Putamen (tissue), 1 donor: Measurements from ENCODE around the gene SIRT5.
A peak's percentile ranks its signal among the peaks of the same experiment; 100 is the strongest.

Experiments used
- DNase-seq: peaks from one replicate; pipeline ENCODE4 v3.0.0-alpha.2; 2016; ENCODE audit warnings: low spot score

SIRT5 gene

GRCh38 chr6:13553646-13554045 lies 20.8 kb upstream of the SIRT5 start:
- no peak for DNase-seq

DNA sequence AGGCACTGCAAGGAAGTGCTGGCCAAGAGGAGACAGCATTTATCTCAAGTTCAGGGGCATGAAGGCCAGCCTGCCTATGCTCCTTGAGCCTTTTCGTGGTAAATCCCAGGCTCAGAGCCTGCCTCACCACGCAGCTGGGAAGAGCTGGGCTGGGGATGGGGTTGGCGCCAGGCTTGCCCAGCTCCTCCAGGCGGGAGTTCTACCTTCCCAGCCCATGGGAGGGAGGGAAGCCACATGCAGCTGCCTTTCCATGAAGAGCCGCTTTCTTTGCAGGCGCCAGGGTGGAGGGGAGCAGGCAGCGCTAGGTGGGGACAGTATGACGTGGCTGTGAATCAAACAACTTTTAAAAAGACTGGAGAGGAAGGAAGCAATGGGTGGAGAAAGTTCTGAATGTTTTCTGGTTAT lies 19.5 kb upstream of the SIRT5 start:
- peak; percentile 50 for DNase-seq

- no peak for DNase-seq
Observed at GRCh38 chr6:13557841-13558240, 16.6 kb upstream of the SIRT5 start.

DNA sequence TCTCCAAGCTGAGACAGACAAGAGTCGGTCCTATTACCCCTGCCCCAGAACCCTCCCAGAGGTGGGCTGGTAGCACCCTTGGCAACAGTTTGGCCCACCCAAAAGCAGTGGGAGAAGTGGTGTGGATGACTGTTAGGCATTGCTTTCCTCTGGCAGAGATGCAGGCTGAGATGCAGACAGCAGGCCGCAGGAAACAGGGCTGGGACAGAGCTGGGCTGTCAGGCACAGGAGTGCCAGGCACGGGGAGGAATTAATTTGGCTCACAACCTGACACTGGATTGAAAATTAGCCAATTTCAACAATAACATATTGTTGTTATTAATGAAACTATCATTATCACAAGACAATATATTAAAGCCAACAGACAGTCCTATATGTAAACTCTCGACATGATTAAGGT lies 15.7 kb upstream of the SIRT5 start:
- no peak for DNase-seq

DNA sequence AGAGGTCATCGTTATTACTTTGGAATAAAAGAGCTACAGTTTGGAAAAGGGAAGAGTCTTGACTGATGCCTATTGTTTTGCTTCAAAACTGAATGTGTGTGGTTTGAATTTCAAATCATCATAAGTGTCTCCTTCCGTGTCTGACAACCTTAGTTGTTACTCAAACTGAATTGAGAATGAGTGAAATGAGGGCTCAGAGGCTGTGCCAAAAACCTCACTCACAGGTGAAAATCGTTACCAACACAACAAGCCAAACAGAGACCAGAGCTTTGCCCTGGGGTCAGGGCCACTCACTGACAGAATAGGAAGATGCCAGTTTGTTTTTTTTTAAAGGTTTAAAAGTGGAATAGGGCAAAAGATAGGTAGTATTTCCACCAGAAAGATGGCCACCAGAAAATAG lies 15.2 kb upstream of the SIRT5 start:
- DNase-seq: peak; percentile 41

- DNase-seq: no peak
Observed at GRCh38 chr6:13559968-13560650, 14.3 kb upstream of the SIRT5 start.

DNA sequence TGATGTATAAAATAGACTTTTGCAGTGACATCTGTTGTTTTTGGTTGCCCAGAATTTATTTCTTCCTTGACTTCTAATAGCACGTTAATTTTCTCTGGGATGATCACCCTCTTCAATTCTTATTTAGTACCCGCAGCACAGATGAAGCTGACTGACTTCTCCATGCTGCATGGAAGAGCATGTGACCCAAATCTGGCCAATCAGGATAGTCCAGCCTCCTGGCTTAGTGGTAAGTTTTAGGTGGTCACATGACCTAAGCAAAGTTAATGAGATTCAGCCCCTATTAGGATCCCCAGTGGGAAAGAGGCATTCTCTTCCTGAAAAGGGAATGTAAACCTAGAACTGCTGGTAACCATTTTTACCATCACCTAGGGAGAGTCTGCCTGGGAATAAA lies 13.8 kb upstream of the SIRT5 start:
- no peak for DNase-seq

- no peak for DNase-seq
Observed at GRCh38 chr6:13561624-13562267, 12.7 kb upstream of the SIRT5 start.

GRCh38 chr6:13563009-13563408 lies 11.4 kb upstream of the SIRT5 start:
- DNase-seq: no peak

DNA sequence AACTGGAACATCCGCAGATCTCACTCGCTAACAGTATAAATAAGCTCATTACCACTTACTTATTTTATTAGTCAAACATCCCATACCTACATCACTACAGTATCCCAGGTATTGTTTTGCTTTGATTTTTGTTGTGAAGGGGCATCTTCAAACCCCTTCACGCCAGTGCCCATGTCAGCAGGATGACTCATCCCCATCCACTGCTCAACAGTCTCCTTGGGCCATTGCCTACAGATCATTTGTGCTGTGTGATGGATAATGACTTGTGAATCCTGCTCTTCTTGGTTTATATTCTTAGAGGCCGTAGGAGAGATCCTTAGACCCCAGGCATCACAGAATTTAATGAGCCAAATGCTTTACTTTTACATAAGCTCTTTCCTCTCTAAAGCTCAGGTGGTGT lies 8.5 kb upstream of the SIRT5 start:
- DNase-seq: no peak

DNA sequence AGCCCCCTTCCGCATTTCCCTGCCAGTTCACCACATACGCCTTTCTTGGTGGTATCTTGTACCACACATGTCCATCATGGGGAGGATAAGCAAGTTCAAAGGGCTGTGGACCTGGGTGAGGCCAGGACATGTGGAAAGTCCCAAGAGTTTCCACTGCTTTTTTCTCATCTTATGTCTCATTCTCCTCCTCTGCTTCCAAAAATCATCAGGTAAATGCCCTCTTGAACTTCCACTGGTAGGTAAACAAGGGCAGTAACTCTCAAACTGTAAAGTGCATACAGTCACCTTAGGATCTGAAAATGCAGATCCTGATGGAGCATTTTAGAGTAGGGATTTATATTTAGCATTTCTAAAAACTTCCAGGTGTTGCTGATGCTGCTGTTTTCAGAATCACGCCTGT lies 7.9 kb upstream of the SIRT5 start:
- no peak for DNase-seq

GRCh38 chr6:13568970-13569369 lies 5.4 kb upstream of the SIRT5 start:
- no peak for DNase-seq

DNA sequence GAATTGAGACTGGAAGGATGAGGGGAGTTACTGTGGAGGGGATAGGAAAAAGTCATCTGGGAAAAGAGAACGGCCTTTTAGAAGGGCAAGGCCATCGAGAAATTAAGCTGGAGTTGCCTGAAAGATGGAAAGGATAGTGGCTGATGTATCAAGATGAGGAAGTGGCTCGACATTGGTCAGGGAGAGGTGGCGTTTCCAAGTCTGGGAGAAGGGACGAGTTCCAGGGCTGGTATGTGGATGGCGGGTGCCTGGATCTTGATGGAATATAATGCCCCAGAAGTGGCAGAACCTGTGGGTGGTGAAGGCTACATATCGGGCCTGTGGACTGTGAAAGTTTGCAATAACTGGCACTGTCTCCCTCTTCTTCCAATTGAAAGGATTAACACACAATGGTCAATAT lies 2.2 kb upstream of the SIRT5 start:
- no peak for DNase-seq

DNA sequence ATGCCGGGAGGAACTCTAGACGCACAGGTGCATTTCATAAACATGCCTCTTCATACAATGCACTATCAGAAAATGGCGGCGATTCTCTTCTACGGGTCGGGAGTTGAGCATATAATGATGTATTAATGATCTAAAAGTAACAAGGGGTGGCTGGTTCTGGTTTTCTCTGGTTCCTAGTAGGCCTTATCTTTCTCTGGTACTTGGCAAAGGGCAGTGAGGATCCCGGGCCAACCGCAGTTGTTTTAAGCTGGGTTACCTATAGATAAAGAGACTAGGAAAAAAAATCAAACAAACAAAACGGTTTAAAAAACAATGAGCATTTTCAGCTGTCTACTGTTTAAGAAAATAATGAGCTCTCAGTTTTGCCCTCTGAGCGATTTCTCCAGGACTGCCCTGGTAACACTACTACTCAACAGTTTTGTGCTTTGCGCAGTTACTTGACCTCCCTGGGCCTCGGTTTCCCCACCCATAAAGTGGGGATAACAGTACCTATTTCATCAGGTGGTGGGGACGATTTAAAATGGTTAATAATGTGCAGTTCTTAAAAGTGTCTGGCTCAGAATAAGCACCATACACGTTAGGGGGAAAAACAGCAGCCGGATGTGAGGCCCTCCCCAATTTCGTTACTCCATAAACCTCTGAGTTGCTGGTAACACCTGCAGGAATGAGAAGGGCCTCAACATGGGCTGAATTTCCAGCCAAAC lies 1.3 kb upstream of the SIRT5 start:
- no peak for DNase-seq

GRCh38 chr6:13573669-13574110 lies 711 bp upstream of the SIRT5 start:
- DNase-seq: peak; percentile 41

DNA sequence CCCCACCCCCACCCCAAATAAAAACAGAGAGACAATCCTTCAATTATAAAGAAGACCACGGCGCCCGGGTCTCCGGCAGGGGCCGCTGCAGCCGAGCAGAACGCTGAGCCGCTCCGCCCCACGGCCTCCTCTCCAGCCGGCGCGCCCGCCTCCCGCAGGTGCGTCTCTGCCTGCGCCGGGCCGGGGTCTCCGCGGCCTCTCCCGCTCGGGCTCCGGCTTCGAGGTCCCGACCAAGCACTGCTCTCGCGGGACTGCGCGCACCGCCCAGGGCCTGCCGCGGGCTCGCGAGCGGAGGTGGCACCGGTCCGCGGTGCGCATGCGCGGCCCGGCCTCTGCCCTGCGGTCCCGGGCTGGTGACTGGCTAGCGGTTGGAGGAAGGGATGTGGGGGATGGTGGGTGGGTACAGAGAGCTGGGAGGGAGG lies 241 bp upstream of the SIRT5 start:
- DNase-seq: peak; percentile 94

GRCh38 chr6:13575377-13575775 lies 975 bp downstream of the SIRT5 start:
- DNase-seq: no peak

DNA sequence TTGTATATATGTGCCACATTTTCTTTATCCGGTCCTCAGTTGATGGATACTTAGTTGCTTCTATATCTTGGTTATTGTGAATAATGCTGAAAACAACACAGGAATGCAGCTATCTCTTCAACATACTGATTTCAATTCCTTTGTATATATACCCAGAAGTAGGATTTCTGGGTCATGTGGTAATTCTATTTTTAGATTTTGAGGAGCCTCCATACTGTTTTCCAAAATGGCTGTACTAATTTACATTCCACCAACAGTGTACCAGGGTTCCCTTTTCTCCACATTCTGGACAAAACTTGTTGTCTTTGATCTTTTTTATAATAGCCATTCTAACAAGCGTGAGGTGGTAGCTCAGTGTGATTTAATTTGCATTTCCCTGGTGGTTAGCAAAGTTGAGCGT lies 1.6 kb downstream of the SIRT5 start:
- no peak for DNase-seq

DNA sequence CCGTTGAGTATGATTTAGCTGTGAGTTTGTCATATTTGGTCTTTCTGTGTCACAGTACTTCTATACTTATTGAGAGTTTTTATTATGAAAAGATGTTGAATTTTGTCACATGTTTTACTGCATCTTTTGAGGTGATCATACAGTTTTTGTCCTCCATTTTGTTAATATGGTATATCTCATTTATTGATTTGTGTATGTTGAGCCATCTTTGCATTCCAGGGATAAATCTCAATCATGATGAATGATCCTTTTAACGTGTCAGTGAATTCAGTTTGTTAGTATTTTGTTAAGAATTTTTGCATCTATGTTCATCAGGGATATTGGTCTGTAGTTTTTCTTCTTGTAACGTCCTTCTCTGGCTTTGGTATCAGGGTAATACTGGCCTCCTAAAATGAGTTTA lies 3.5 kb downstream of the SIRT5 start:
- DNase-seq: no peak

DNA sequence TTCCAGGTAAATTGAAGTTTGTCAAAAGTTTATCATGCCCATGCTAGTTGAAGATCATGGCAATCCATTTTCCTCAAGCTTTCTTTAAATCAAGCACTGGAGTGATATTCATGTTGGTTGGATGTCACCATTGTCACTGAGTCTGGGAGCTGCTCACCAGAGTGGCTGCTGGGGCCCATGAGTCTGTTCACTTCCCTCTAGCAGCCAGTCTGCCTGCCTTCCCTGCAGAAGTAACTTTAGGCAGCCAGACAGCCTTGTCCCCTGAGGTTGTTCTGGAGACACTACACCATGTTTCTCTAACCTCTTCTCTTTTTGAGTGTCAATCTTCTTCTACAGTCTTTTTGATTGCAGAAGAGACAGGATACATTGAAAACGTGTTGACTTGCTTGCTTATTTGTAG lies 5.5 kb downstream of the SIRT5 start:
- no peak for DNase-seq

- no peak for DNase-seq
Observed at GRCh38 chr6:13581700-13582229, 7.4 kb downstream of the SIRT5 start.

DNA sequence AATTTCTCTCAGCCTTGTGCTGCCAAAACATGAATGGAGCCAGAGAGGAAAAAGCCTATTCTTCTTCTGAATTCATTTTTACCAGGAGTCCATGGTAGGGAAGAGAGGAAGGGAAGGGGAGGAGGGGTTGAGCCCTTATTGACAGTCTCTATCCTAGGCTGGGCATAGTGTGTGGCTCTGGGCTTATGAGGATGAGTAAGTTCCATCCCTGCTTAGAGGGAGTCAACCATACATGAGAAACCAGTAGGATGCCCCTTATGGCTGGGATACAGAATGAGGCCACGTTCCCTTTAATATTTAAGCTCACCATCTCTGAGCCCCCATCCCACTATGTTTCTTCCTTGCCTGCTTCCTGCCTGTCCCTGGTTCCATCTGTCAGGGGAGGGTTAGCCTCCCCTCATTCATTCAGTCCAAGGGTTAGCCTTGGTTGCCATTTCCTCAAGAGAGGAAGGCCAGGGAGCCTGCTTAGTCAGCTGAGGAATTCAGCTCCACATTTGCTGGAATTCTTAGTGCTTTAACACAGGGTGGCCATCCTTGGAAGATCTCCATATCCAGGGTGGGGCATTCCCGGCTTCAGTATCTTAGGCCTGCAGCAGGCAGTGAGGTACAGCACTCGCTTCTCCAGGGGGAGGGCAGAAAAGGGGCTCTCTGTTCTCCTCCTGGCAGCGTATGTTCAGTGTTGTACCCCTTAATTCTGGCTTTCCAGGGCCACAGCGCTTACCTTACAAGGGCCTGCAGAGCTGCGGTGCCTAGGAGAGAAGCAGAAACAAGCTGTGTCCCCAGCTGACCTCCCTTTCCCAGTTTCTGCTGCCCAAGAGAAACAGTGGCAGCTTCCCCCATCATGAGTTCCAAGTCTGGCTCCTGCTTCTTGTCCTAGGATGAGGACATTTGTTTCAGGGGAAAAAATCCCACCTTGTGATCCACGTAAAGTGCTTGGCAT lies 12.5 kb downstream of the SIRT5 start:
- no peak for DNase-seq
